Activated naive CD4-positive, alpha-beta T cell treated with anti-CD3 and anti-CD28 coated beads, Interleukin-2, amount 50 U/mL, for 72 hours (primary cell): ENCODE measurements around the gene CRB1. TPM values are rescaled to one million over a fixed set of nuclear protein-coding genes. Genes with fewer than 3 reads are reported as not detected.
A peak's percentile ranks its signal among the peaks of the same experiment; 100 is the strongest.
"Not testable (repeated sequence)": the region's sequence is repeated elsewhere in the genome, so short reads cannot be mapped to it uniquely, and the experiment has no call there.

Experiments
- ATAC-seq, 2 donors: fragments of 150-1000 bp; cut with Tn5 transposase; 2 replicates each; pipeline ENCODE4 v1.10.0; 2021; ENCODE audit warnings: mild to moderate bottlenecking in 2 of 2, moderate library complexity in 2 of 2
- DNase-seq, 2 donors: peaks; one replicate each; pipeline ENCODE4 v3.0.0; 2021 to 2022; ENCODE audit warnings: low spot score in 2 of 2
- H3K27ac Mint-ChIP-seq, 2 donors: one replicate each; pipeline ENCODE4 v1.8.0; 2022; ENCODE audit warnings: mild to moderate bottlenecking in 2 of 2, mixed read lengths in 2 of 2
- H3K36me3 Mint-ChIP-seq, 2 donors: one replicate each; pipeline ENCODE4 v1.8.0; 2022; ENCODE audit warnings: mixed read lengths in 2 of 2
- H3K9me3 Mint-ChIP-seq, 2 donors: one replicate each; pipeline ENCODE4 v1.8.0; 2022; ENCODE audit warnings: mixed read lengths in 2 of 2
- total RNA-seq, 2 donors: library from RNA; stranded (reverse); gene quantifications; one replicate each; pipeline ENCODE4 v1.2.3, GENCODE V29; 2022

The CRB1 gene
- total RNA-seq, 2 donors from 2014 or later, result 0.10 to 0.20 TPM

GRCh38 chr1:197405614-197406013, 137.6 kb downstream of the CRB1 start:
- H3K27ac Mint-ChIP-seq, H3K9me3 Mint-ChIP-seq, H3K36me3 Mint-ChIP-seq, ATAC-seq, DNase-seq: not testable (repeated sequence)

GRCh38 chr1:197413564-197413963, 145.5 kb downstream of the CRB1 start:
- no peak for DNase-seq
- Mint-ChIP-seq H3K36me3 (no peaks in the 10 kb centered on the region), H3K27ac (no peak overlapping the region), H3K9me3 (no peaks in the 10 kb centered on the region)
- peak; percentile 46 to 91 for ATAC-seq

DNA sequence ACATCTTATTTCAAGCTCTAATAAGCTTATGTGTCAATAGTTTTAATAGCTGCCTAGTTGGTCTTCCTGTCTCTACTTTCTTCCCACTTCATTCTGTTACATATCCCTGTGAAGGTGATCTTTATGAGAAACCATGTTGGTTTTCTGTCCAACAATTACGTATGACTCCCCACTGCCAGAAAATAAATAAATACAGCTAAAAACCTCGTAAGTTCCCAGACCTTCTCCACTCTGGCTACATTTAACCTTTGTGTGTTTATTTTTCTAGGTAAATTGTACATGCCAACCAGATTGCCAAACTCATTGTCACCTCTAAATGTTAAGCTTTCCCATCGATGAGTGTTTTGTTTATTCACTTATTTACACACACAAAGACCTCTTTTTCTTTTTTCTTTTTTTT, 147.2 kb downstream of the CRB1 start:
- DNase-seq (no peak), ATAC-seq (no peak)
- H3K36me3 Mint-ChIP-seq, result no peaks in the 10 kb centered on the region
- no peaks in the 10 kb centered on the region for H3K9me3 Mint-ChIP-seq
- H3K27ac Mint-ChIP-seq, result no peak overlapping the region

DNA sequence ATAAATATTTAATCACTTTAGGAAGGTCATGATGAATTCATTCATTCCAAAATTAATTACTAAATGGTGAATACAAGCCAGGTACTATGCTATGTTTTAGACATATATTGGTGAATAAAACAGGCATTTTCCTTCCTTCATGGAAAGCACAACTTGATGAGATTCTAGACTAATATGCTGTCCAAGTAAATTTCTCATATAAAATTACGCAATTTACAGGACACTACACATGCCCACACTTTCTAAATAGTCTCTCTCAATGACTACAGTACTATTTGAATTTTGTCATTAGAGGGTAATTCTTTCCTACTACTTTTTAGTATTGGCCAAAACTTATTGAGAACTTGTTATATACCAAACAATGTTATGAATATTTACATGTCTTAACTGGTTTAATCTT, 150.6 kb downstream of the CRB1 start:
- no peak overlapping the region for H3K27ac Mint-ChIP-seq
- DNase-seq, result no peak
- H3K36me3 Mint-ChIP-seq, result no peaks in the 10 kb centered on the region
- no peaks in the 10 kb centered on the region for H3K9me3 Mint-ChIP-seq
- ATAC-seq, result no peak

DNA sequence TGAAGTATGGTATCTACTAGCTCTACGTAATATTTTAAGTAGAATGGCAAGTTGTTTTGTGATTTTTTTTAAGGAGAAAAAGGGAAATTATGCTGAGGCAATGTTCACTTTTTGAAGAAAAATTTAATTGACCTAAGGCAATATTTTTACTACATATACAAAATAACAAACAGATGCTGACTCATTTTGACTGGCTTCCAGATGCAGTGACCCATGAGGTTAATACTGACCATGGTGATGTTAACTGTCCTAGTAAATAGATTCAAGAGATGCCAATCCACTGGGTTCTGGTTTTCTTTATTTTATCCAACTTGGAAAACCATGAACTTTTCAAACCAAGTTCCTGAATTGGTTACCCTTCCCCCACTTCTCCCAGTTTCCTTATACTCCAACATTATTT, 154.9 kb downstream of the CRB1 start:
- Mint-ChIP-seq H3K9me3 (no peaks in the 10 kb centered on the region), H3K27ac (no peak overlapping the region), H3K36me3 (no peaks in the 10 kb centered on the region)
- no peak for ATAC-seq
- DNase-seq, result no peak

DNA sequence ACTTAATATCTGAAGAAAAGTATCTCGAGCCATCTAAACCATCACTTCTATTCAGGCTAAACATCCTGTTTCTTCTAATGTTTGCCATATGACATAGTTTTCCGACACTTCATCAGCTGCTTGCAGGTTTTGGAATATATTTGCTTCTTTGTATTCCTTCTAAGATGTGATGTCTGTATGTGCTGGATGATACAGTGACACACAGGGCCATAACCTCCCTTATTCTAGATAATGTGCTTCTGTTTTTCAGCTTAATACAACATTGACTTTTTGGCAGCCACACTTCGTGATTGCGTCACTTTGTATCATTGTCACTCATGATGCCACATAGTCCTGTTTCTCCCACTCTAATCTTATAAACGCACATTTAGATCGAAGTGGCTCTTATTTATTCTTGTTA, 156.3 kb downstream of the CRB1 start:
- Mint-ChIP-seq H3K9me3 (no peaks in the 10 kb centered on the region), H3K27ac (no peak overlapping the region), H3K36me3 (no peaks in the 10 kb centered on the region)
- ATAC-seq (no peak), DNase-seq (no peak)

- ATAC-seq (no peak), DNase-seq (no peak)
- no peaks in the 10 kb centered on the region for H3K9me3 Mint-ChIP-seq
- H3K27ac Mint-ChIP-seq, result no peak overlapping the region
- H3K36me3 Mint-ChIP-seq, result no peaks in the 10 kb centered on the region
Measured at GRCh38 chr1:197429372-197429771, 161.3 kb downstream of the CRB1 start.

- DNase-seq (no peak), ATAC-seq (no peak)
- H3K9me3 Mint-ChIP-seq, result no peaks in the 10 kb centered on the region
- no peak overlapping the region for H3K27ac Mint-ChIP-seq
- no peaks in the 10 kb centered on the region for H3K36me3 Mint-ChIP-seq
Measured at GRCh38 chr1:197435224-197435623, 167.2 kb downstream of the CRB1 start.

DNA sequence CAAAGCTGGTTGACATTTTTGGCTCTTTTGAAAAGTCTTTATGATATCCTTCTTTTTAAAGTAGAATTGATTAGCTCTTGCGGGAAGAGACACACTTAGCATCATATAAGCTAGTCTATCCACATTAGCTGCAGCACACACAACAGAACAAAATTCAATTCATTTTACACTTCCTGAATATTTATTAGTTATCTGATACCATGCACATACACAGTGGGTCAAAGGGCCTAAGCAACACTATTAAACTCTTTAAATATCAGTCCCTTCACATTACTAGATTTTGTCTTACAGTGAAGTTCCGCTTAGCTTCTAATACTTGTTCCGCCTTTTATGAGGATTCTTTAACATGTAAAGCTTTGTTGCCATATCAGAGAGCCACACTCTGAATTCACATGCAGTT, 169.5 kb downstream of the CRB1 start:
- Mint-ChIP-seq H3K27ac (no peak overlapping the region), H3K36me3 (no peaks in the 10 kb centered on the region), H3K9me3 (no peaks in the 10 kb centered on the region)
- DNase-seq (no peak), ATAC-seq (no peak)

GRCh38 chr1:197438010-197438790, 170.1 kb downstream of the CRB1 start:
- no peak for ATAC-seq
- no peak for DNase-seq
- Mint-ChIP-seq H3K36me3 (no peaks in the 10 kb centered on the region), H3K9me3 (no peaks in the 10 kb centered on the region), H3K27ac (no peak overlapping the region)

DNA sequence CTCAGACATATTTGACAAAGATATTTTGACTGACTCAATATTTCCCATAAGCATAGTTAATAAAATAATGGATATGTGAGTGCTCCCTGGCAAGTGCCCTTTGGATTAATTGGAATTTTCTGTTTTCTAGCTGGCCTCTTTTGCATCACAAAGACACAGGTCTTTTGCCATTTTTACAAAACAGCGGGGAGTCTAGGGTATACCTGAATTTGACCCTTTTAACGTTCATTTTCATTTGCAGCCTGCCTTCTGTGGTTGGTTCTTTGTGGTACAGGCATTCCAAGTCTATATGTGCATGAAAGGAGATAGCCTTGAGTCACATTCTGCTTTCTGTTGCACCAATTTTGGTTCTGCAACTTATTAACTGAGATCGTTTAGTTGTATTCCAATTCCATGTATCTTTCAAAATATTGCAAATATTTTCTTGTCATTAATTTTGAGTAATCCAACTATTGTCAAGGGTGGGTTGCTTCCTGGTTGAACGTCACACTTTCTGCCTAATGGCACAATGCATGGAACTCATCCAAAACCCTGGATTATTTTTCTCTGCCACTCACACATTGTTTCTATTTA, 171.7 kb downstream of the CRB1 start:
- no peak overlapping the region for H3K27ac Mint-ChIP-seq
- ATAC-seq (no peak), DNase-seq (no peak)
- H3K36me3 Mint-ChIP-seq, result no peaks in the 10 kb centered on the region
- H3K9me3 Mint-ChIP-seq, result no peaks in the 10 kb centered on the region

DNA sequence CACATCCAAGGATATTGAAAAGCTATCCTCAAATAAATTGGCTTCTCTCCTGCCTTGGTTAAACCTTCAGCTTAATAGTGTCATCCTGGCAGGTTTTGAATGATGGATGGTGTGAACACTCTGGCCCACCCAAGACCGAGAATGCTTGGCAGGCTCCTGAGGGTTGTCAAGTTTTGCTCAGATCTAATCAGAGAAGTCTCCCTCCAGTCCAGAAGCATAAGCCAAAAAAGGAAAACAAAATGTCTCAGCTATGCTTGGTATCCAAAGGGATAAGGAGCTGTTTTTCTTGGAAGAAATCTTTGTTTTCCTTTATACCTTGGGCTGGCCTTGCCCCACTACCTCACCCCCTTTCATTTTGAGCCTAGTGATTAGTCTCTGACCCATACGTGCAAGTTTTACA, 172.7 kb downstream of the CRB1 start:
- H3K27ac Mint-ChIP-seq, result no peak overlapping the region
- ATAC-seq, result no peak
- H3K36me3 Mint-ChIP-seq, result no peaks in the 10 kb centered on the region
- no peak for DNase-seq
- H3K9me3 Mint-ChIP-seq, result no peaks in the 10 kb centered on the region

DNA sequence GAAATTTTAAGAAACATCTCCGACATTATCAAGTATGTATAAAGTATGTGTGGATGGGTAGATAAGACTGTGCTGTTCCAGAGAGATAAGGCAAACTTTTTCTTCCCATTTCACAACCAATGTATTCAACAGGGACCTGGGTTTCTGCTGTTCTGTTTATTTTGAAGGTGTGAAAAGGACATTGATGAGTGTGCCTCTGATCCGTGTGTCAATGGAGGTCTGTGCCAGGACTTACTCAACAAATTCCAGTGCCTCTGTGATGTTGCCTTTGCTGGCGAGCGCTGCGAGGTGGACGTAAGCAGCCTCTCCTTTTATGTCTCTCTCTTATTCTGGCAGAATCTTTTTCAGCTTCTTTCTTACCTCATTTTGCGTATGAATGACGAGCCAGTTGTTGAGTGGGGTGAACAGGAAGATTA, 174.0 kb downstream of the CRB1 start:
- H3K36me3 Mint-ChIP-seq, result no peaks in the 10 kb centered on the region
- H3K27ac Mint-ChIP-seq, result no peak overlapping the region
- H3K9me3 Mint-ChIP-seq, result no peaks in the 10 kb centered on the region
- no peak for DNase-seq
- no peak for ATAC-seq

DNA sequence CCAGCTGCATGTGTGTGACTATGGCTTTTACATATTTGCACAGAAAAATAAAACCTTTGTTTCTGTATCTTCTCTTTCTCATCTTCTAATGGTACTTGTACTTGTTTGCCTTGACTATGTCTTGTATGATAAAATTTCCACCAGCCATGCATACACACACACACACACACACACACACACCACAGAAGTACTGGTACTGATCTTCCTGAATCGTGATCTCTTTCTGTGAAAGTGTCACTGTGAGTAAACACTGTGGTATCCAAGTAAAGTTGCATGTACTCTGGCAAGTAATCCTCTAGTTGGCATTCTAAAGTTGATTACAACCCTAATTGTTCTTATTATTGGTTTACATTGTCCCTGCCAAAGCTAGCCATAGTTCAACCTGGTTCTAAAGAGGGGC, 176.7 kb downstream of the CRB1 start:
- ATAC-seq (no peak), DNase-seq (no peak)
- H3K9me3 Mint-ChIP-seq, result no peaks in the 10 kb centered on the region
- no peaks in the 10 kb centered on the region for H3K36me3 Mint-ChIP-seq
- no peak overlapping the region for H3K27ac Mint-ChIP-seq

DNA sequence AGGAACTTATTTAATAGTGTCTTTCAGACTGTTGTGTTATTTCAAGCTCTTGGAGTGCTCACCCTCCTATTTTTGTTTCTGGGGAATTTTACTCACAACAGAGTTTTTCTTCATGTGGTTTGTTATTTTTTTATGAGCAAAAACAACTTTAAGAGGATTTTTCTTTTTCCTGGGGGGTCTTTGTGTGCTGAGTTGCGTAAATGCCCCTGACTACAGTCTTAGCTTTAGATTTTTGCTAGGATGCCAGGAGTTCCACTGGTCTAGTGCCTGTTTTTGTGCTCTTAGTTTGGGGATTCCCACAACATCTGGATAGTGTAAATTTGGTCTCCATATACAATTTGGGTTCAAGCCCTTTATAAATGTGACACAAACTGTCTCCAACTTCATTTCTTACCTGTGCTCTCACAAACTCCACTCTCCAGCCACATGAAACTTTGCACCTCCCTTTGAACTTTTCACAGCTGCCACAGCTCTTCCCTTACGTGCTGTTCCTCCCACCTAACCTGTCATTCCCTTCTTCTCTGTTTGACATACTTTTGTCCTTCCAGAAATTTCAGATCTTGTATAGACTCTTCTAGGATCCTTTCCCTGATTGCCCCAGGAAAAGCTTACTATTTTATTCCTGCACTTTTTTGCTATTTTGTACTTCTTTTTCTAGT, 180.2 kb downstream of the CRB1 start:
- ATAC-seq (no peak), DNase-seq (no peak)
- no peaks in the 10 kb centered on the region for H3K36me3 Mint-ChIP-seq
- H3K9me3 Mint-ChIP-seq, result no peaks in the 10 kb centered on the region
- no peak overlapping the region for H3K27ac Mint-ChIP-seq

GRCh38 chr1:197451381-197451780, 183.3 kb downstream of the CRB1 start:
- ATAC-seq (no peak), DNase-seq (no peak)
- no peak overlapping the region for H3K27ac Mint-ChIP-seq
- no peaks in the 10 kb centered on the region for H3K36me3 Mint-ChIP-seq
- H3K9me3 Mint-ChIP-seq, result no peaks in the 10 kb centered on the region

GRCh38 chr1:197453376-197454058, 185.5 kb downstream of the CRB1 start:
- H3K27ac Mint-ChIP-seq, result no peak overlapping the region
- DNase-seq, result no peak
- no peaks in the 10 kb centered on the region for H3K36me3 Mint-ChIP-seq
- ATAC-seq, result peak in 1 of 2 donors; percentile 47
- no peaks in the 10 kb centered on the region for H3K9me3 Mint-ChIP-seq
